ENCODE measurements around the gene GPLD1.

GRCh38 chr6:24454452-24454851 lies 34.9 kb downstream of the GPLD1 start:
- TF ChIP-seq BHLHE40 (IDR thresholded peaks at IDR 0.05; ENCODE audit: borderline replicate concordance) (no peak), SUZ12 (IDR thresholded peaks at IDR 0.05) (no peak), FOXM1 (IDR thresholded peaks at IDR 0.05; ENCODE audit: borderline replicate concordance) (no peak), FOXK2 (IDR thresholded peaks at IDR 0.05) (no peak), NFRKB (IDR thresholded peaks at IDR 0.05) (no peak)
